GM12878 (cell line): ENCODE results near the gene SLC19A1. TPM values are rescaled to one million over a fixed set of nuclear protein-coding genes. Genes with fewer than 3 reads are reported as not detected.

Source experiments
- ATAC-seq: fragments of 200-7000 bp; cut with Tn5 transposase; 3 replicates; pipeline ENCODE4 v1.9.1; 2020; ENCODE audit warnings: mild to moderate bottlenecking, moderate library complexity
- BruUV-seq: library from RNA; stranded (reverse); fragments of 400-500 nt; replicated peaks from 2 replicates; lab custom pipeline; 2021; lab: Mats Ljungman, UMichigan
- CTCF ChIA-PET: fragments of 300-600 bp; sonication (Branson Sonifier 250); formaldehyde crosslinking; extraction: SDS; loops from one replicate; lab custom pipeline; 2021; ENCODE audit warnings: inconsistent platforms; lab: Yijun Ruan, JAX
- POLR2A ChIA-PET: fragments of 350-600 bp; formaldehyde crosslinking; extraction: SDS; loops from one replicate; lab custom pipeline; 2021; ENCODE audit warnings: inconsistent platforms; lab: Charles Lee
- RAD21 ChIA-PET: fragments of 300-600 bp; sonication (Branson Sonifier 250); formaldehyde crosslinking; loops from one replicate; lab custom pipeline; 2023; ENCODE audit warnings: antibody characterized with exemption; ENCODE audit not compliant: unreplicated experiment; lab: Charles Lee
- SMC1A ChIA-PET: fragments of 300-600 bp; sonication (Branson Sonifier 250); formaldehyde crosslinking; loops from one replicate; lab custom pipeline; 2023; ENCODE audit not compliant: unreplicated experiment, uncharacterized antibody; lab: Charles Lee
- DNase-seq: peaks from one replicate; pipeline ENCODE4 v3.0.0-alpha.2; 2011; ENCODE audit warnings: low read depth, low spot score
- FAIRE-seq: peaks from 3 replicates; lab custom pipeline; 2011; peaks lifted over from hg19 to GRCh38; lab: Jason Lieb, UNC
- H2AFZ ChIP-seq: 2 replicates; pipeline ENCODE4 v1.6.0; 2011; ENCODE audit warnings: low read depth, low read length, control low read depth; ENCODE audit not compliant: control insufficient read depth
- H3K27ac ChIP-seq: 2 replicates; pipeline ENCODE4 v1.5.1; 2011; ENCODE audit warnings: control low read depth; ENCODE audit not compliant: control insufficient read depth, insufficient read depth
- H3K27me3 ChIP-seq, 2 experiments: replicated peaks in 1 of 2; 2 replicates each; pipeline versions ENCODE4 v1.6.0 to v1.6.1; 2011; ENCODE audit warnings: low read length in 1 of 2; ENCODE audit not compliant: control insufficient read depth in 2 of 2, insufficient read depth in 2 of 2
- H3K36me3 ChIP-seq, 2 experiments: 2 replicates each; pipeline ENCODE4 v1.5.1; 2011; ENCODE audit warnings: low read length in 1 of 2; ENCODE audit not compliant: control insufficient read depth in 2 of 2, insufficient read depth in 2 of 2
- H3K4me1 ChIP-seq: 2 replicates; pipeline ENCODE4 v1.6.1; 2011; ENCODE audit warnings: mild to moderate bottlenecking, low read length, moderate library complexity, mixed read lengths; ENCODE audit not compliant: control insufficient read depth, insufficient read depth
- H3K4me2 ChIP-seq: 2 replicates; pipeline ENCODE4 v1.6.0; 2011; ENCODE audit warnings: control low read depth; ENCODE audit not compliant: control insufficient read depth, insufficient read depth
- H3K4me3 ChIP-seq: fragments of 200-600 bp; sonication (generic); 2 replicates; pipeline ENCODE4 v1.5.1; 2016
- H3K79me2 ChIP-seq: 2 replicates; pipeline ENCODE4 v1.6.0; 2011; ENCODE audit warnings: low read length; ENCODE audit not compliant: control insufficient read depth, insufficient read depth
- H3K9ac ChIP-seq: 2 replicates; pipeline ENCODE4 v1.8.0; 2011; ENCODE audit warnings: low read length, control low read depth, mixed read lengths; ENCODE audit not compliant: control insufficient read depth, insufficient read depth
- H3K9me3 ChIP-seq: replicated peaks from 3 replicates; pipeline ENCODE4 v1.5.1; 2011; ENCODE audit warnings: mild to moderate bottlenecking, low read length; ENCODE audit not compliant: control insufficient read depth, insufficient read depth
- H4K20me1 ChIP-seq: 2 replicates; pipeline ENCODE4 v1.6.0; 2011; ENCODE audit not compliant: control insufficient read depth, insufficient read depth
- EZH2 ChIP-seq: IDR thresholded peaks from 2 replicates; pipeline ENCODE4 v1.6.1; 2012; ENCODE audit warnings: low read depth, mild to moderate bottlenecking, control low read depth, inconsistent platforms, low read length, borderline replicate concordance; ENCODE audit not compliant: control insufficient read depth
- HDGF ChIP-seq: fragments of 450-650 bp; IDR thresholded peaks from 2 replicates; pipeline ENCODE4 v1.6.1; 2016; ENCODE audit warnings: antibody characterized with exemption
- RCOR1 ChIP-seq: conservative IDR thresholded peaks from 2 replicates; pipeline ENCODE4 v1.6.1; 2012; ENCODE audit warnings: low read depth, low read length, improper control_type of control experiment
- WGBS: methylation state at CpG from one replicate; pipeline ENCODE4 v1.1.6; 2016; ENCODE audit warnings: low lambda C conversion rate; ENCODE audit not compliant: insufficient replicate concordance, insufficient coverage; ENCODE audit errors: missing lambda C conversion rate; 5-methylcytosine and 5-hydroxymethylcytosine counted together
- in situ Hi-C: fragments of 300-500 bp; cut with MboI; formaldehyde crosslinking; loops from 9 replicates; pipeline ENCODE4 v1.14.3; 2018; ENCODE audit warnings: mixed read lengths
- intact Hi-C: fragments of 100-400 bp; cut with micrococcal nuclease; formaldehyde crosslinking; loops from one replicate; pipeline ENCODE4 v1.14.2; 2022; ENCODE audit not compliant: unreplicated experiment
- polyA plus RNA-seq, 11 experiments: library from polyadenylated mRNA; depleted of rRNA in 4 of 11; unstranded in 6 of 11; stranded (reverse) in 5 of 11; fragments of >200 nt; fragmentation: Nextera tagmentation in 4 of 11; fragmentation: Illumina TruSeq in 1 of 11; extraction: Ambion mirVana in 4 of 11; extraction: Trizol in 1 of 11; gene quantifications; 1 replicate in 1 of 11; 2 replicates in 10 of 11; pipeline versions ENCODE4 v1.2.1 to v1.2.3, GENCODE V29; 2011 to 2016; ENCODE audit warnings: inconsistent platforms in 2 of 11, missing spikeins in 2 of 11, low read depth in 1 of 11
- total RNA-seq, 4 experiments: library from RNA; depleted of rRNA in 3 of 4; stranded (reverse); fragments of >200 nt in 3 of 4; fragmentation: Illumina TruSeq in 1 of 4; extraction: Trizol in 1 of 4; gene quantifications; 2 replicates each; pipeline versions ENCODE4 v1.2.1 to v1.2.3, GENCODE V29; 2013 to 2021
- TF ChIP-seq, protein P1 (sequence below): IDR thresholded peaks from 2 replicates; pipeline ENCODE4 v1.6.1; 2012; ENCODE audit warnings: low read length, inconsistent platforms
- TF ChIP-seq, protein P2 (sequence below): IDR thresholded peaks from 2 replicates; pipeline ENCODE4 v1.6.1; 2012; ENCODE audit warnings: low read depth, low read length, improper control_type of control experiment

SLC19A1 gene
- total and polyA plus RNA-seq, 10 of the 15 experiments (the other 5 are each of a cell fraction or from before 2014, with no cell fraction given): 0.42 to 49.7 (median 12.2) TPM

DNA sequence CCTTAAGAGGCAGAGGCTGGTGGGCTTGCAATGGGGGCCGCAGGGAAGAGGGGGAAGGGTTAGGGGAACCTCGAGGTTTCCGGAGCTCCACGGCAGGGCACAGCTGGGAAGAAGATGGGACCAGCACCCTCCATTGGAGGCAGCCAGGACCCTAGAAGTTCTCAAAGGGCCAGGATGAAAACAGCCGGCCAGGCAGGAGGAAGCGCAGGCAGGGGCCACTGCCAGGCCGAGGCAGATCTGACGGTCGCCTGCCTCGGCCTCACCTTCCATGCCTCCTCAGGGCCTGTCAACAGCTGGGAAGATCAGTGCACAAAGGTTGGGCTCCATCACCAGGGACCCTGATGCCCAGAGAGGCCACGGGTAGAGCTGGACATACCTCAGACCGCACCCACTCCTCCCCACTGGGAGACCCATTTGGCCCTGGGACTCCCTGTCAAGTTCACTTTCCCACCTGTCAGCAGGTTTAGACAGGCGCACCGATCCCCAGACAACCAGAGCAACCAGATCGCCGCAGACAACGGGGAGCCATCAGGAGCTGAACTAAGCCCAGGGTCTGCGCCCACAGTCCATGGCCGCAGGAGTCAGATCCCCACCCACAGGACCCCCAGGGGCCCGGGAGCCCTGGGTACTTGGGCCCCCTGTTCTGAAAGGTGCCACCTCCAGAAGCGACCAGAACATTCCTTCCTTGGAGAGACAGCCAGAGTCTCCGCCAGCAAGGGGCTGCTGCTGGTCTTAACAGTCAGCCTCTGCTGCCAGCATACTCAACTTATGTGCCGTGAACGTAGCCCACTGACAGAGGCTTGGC is 2.2 kb downstream of the SLC19A1 start:
- ChIA-PET RAD21 (no interaction called here), SMC1A (interaction anchor here (0.9 kb wide), 1 partner anchor 16 kb away, joined by 3 read pairs; no protein-coding TSS in a partner anchor), CTCF (interaction anchor here (2.0 kb wide), 1 partner anchor 16 kb away, joined by 6 read pairs; no protein-coding TSS in a partner anchor), POLR2A (no interaction called here)
- Histone ChIP-seq H3K4me2 (peak overlapping the region; percentile 95), H3K4me3 (peak overlapping the region; percentile 78; the same call in 1 of the 2 replicates), H3K27me3 (no peaks in the 10 kb centered on the region), H3K36me3 (peaks cover 0 to 7% of the 10 kb centered on the region in 2 experiments; a peak in 2 of 4 replicates), H4K20me1 (no peaks in the 10 kb centered on the region), H3K9ac (no peak overlapping the region; the same call in 1 of the 2 replicates), H2AFZ (no peak overlapping the region), H3K4me1 (peaks cover 12% of the 10 kb centered on the region), H3K27ac (no peak overlapping the region), H3K9me3 (no peaks in the 10 kb centered on the region), H3K79me2 (peaks cover 33% of the 10 kb centered on the region)
- FAIRE-seq: no peak
- WGBS: 93% methylated on average over 24 of the region's 24 CpGs
- in situ Hi-C loops (no loop called here), intact Hi-C loops (loop anchor here (10.0 kb wide), 1 partner anchor 65 kb away; no protein-coding TSS in a partner anchor)
- no TSS peak for BruUV-seq
- ATAC-seq: no peak
- no peak for DNase-seq
- TF ChIP-seq HDGF (no peak), RCOR1 (no peak), EZH2 (no peak)
- TF ChIP-seq, protein P1, sequence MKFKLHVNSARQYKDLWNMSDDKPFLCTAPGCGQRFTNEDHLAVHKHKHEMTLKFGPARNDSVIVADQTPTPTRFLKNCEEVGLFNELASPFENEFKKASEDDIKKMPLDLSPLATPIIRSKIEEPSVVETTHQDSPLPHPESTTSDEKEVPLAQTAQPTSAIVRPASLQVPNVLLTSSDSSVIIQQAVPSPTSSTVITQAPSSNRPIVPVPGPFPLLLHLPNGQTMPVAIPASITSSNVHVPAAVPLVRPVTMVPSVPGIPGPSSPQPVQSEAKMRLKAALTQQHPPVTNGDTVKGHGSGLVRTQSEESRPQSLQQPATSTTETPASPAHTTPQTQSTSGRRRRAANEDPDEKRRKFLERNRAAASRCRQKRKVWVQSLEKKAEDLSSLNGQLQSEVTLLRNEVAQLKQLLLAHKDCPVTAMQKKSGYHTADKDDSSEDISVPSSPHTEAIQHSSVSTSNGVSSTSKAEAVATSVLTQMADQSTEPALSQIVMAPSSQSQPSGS: no peak
- TF ChIP-seq, protein P2, sequence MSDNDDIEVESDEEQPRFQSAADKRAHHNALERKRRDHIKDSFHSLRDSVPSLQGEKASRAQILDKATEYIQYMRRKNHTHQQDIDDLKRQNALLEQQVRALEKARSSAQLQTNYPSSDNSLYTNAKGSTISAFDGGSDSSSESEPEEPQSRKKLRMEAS: no peak
